SK-N-SH (cell line): ENCODE data around the gene DNMBP. TPM values are rescaled to one million over a fixed set of nuclear protein-coding genes. Genes with fewer than 3 reads are reported as not detected.

ENCODE experiments used
- CTCF ChIA-PET: fragments of 300-600, 350-600 bp; formaldehyde crosslinking; extraction: SDS; loops from one replicate; lab custom pipeline; 2021; lab: Yijun Ruan, JAX
- POLR2A ChIA-PET: fragments of 350-600 bp; sonication (Branson Sonifier 250); formaldehyde crosslinking; extraction: SDS; loops from one replicate; lab custom pipeline; 2020; ENCODE audit warnings: antibody characterized with exemption, inconsistent platforms; lab: Yijun Ruan, JAX
- DNase-seq: peaks from one replicate; pipeline ENCODE4 v3.0.0; 2012
- H2AFZ ChIP-seq: fragments of 200-600 bp; sonication (generic); 2 replicates; pipeline ENCODE4 v1.8.1; 2016; ENCODE audit warnings: antibody characterized with exemption, mild to moderate bottlenecking, low read depth
- H3F3A ChIP-seq: fragments of 200-600 bp; sonication (generic); replicated peaks from 2 replicates; pipeline ENCODE3; 2016; ENCODE audit warnings: antibody characterized with exemption, mild to moderate bottlenecking; ENCODE audit not compliant: insufficient read depth
- H3K27ac ChIP-seq, 2 experiments: fragments of 200-500 bp in 1 of 2; fragments of 200-600 bp in 1 of 2; sonication (Bioruptor generic) in 1 of 2; sonication (generic), shearing (Covaris generic) in 1 of 2; 2 replicates each; pipeline versions ENCODE4 v1.5.1 to v1.6.1; 2014 to 2016; ENCODE audit warnings: low read depth in 2 of 2, inconsistent platforms in 1 of 2, low read length in 1 of 2, mild to moderate bottlenecking in 1 of 2, mixed read lengths in 1 of 2
- H3K27me3 ChIP-seq: fragments of 200-600 bp; sonication (generic), shearing (Covaris generic); 2 replicates; pipeline ENCODE4 v1.6.1; 2016; ENCODE audit warnings: mixed run types; ENCODE audit not compliant: insufficient read depth
- H3K36me3 ChIP-seq, 2 experiments: fragments of 200-500 bp in 1 of 2; fragments of 200-600 bp in 1 of 2; sonication (Bioruptor generic) in 1 of 2; sonication (generic) in 1 of 2; replicated peaks in 1 of 2; 2 replicates each; pipeline versions ENCODE3 to v1.5.1; 2014 to 2016; ENCODE audit warnings: low read length in 1 of 2, mild to moderate bottlenecking in 1 of 2; ENCODE audit not compliant: insufficient read depth in 2 of 2, control insufficient read depth in 1 of 2
- H3K4me1 ChIP-seq, 2 experiments: fragments of 200-500 bp in 1 of 2; fragments of 200-600 bp in 1 of 2; sonication (Bioruptor generic) in 1 of 2; sonication (generic), shearing (Covaris generic) in 1 of 2; 2 replicates each; pipeline versions ENCODE4 v1.5.1 to v1.6.1; 2014 to 2016; ENCODE audit warnings: low read depth in 1 of 2, low read length in 1 of 2, mixed run types in 1 of 2; ENCODE audit not compliant: insufficient read depth in 2 of 2, control insufficient read depth in 1 of 2
- H3K4me2 ChIP-seq: fragments of 200-600 bp; sonication (generic), shearing (Covaris generic); 2 replicates; pipeline ENCODE4 v1.6.1; 2017; ENCODE audit warnings: mixed run types
- H3K4me3 ChIP-seq, 2 experiments: fragments of 200-500 bp in 1 of 2; fragments of 200-600 bp in 1 of 2; sonication (Bioruptor generic) in 1 of 2; sonication (generic), shearing (Covaris generic) in 1 of 2; 2 replicates each; pipeline versions ENCODE4 v1.5.1 to v1.8.1; 2014 to 2016; ENCODE audit warnings: low read depth in 2 of 2, inconsistent platforms in 1 of 2, low read length in 1 of 2, mild to moderate bottlenecking in 1 of 2, mixed read lengths in 1 of 2, moderate library complexity in 1 of 2
- H3K79me2 ChIP-seq: fragments of 200-600 bp; sonication (generic); 2 replicates; pipeline ENCODE4 v1.8.1; 2017; ENCODE audit warnings: mild to moderate bottlenecking; ENCODE audit not compliant: insufficient read depth
- H3K9ac ChIP-seq: fragments of 200-600 bp; sonication (generic); 2 replicates; pipeline ENCODE4 v1.6.1; 2017; ENCODE audit warnings: mixed run types
- H3K9me2 ChIP-seq: fragments of 200-600 bp; sonication (generic); 2 replicates; pipeline ENCODE4 v1.6.1; 2017; ENCODE audit warnings: mixed run types
- H3K9me3 ChIP-seq: fragments of 200-600 bp; sonication (generic); 2 replicates; pipeline ENCODE4 v1.6.1; 2017; ENCODE audit warnings: mixed run types, mild to moderate bottlenecking, moderate library complexity
- H4K20me1 ChIP-seq: fragments of 200-600 bp; sonication (generic); 2 replicates; pipeline ENCODE4 v1.6.1; 2017; ENCODE audit warnings: mild to moderate bottlenecking, mixed run types; ENCODE audit not compliant: insufficient read depth
- CHD2 ChIP-seq: fragments of 150-350 bp; IDR thresholded peaks from 2 replicates; pipeline ENCODE4 v1.6.1; 2018; ENCODE audit warnings: low read length; ENCODE audit not compliant: partially characterized antibody
- ELF1 ChIP-seq: IDR thresholded peaks from 2 replicates; pipeline ENCODE4 v1.4.0; 2012
- EP300 ChIP-seq, 2 experiments: IDR thresholded peaks; 2 replicates each; pipeline versions ENCODE4 v1.4.0 to v1.6.1; 2012; ENCODE audit warnings: borderline replicate concordance in 1 of 2, low read depth in 1 of 2, low read length in 1 of 2
- EZH2phosphoT487 ChIP-seq: fragments of 200-600 bp; sonication (generic); IDR thresholded peaks from 2 replicates; pipeline ENCODE4 v1.6.1; 2017; ENCODE audit warnings: low read depth, mixed run types, mild to moderate bottlenecking, antibody characterized with exemption, moderate library complexity, borderline replicate concordance
- FOSL2 ChIP-seq: IDR thresholded peaks from 2 replicates; pipeline ENCODE4 v1.4.0; 2012; ENCODE audit warnings: low read depth, mild to moderate bottlenecking, moderate library complexity, borderline replicate concordance
- GABPA ChIP-seq: IDR thresholded peaks from 2 replicates; pipeline ENCODE4 v1.4.0; 2012; ENCODE audit warnings: low read depth, mild to moderate bottlenecking
- GATA2 ChIP-seq: sonication (generic); formaldehyde crosslinking; IDR thresholded peaks from 2 replicates; pipeline ENCODE4 v1.5.0; 2020; ENCODE audit warnings: mild to moderate bottlenecking, missing genetic modification reagents
- NFIC ChIP-seq: IDR thresholded peaks from 2 replicates; pipeline ENCODE4 v1.4.0; 2012; ENCODE audit warnings: borderline replicate concordance
- POLR2AphosphoS5 ChIP-seq: IDR thresholded peaks from 2 replicates; pipeline ENCODE4 v1.6.1; 2012; ENCODE audit warnings: low read depth, low read length
- RAD21 ChIP-seq: IDR thresholded peaks from 2 replicates; pipeline ENCODE4 v1.6.1; 2012; ENCODE audit warnings: mild to moderate bottlenecking, low read length
- RXRA ChIP-seq: IDR thresholded peaks from 2 replicates; pipeline ENCODE4 v1.4.0; 2012; ENCODE audit warnings: low read depth, mild to moderate bottlenecking, borderline replicate concordance
- SIN3A ChIP-seq: IDR thresholded peaks from 2 replicates; pipeline ENCODE4 v1.6.1; 2012; ENCODE audit warnings: low read depth, mild to moderate bottlenecking, low read length, moderate library complexity, borderline replicate concordance
- TAF1 ChIP-seq: IDR thresholded peaks from 2 replicates; pipeline ENCODE4 v1.6.1; 2012; ENCODE audit warnings: low read depth, mild to moderate bottlenecking, low read length, moderate library complexity, borderline replicate concordance
- TCF12 ChIP-seq: IDR thresholded peaks from 2 replicates; pipeline ENCODE4 v1.4.0; 2012
- USF2 ChIP-seq: fragments of 150-350 bp; IDR thresholded peaks from 2 replicates; pipeline ENCODE4 v1.6.1; 2017; ENCODE audit warnings: antibody characterized with exemption, low read length, low read depth, borderline replicate concordance
- ZBTB33 ChIP-seq: IDR thresholded peaks from 2 replicates; pipeline ENCODE4 v1.4.0; 2012; ENCODE audit warnings: low read depth, borderline replicate concordance
- WGBS: methylation state at CpG from one replicate; pipeline ENCODE4 v1.1.6; 2017; ENCODE audit warnings: low lambda C conversion rate; 5-methylcytosine and 5-hydroxymethylcytosine counted together
- polyA plus RNA-seq, 3 experiments: library from polyadenylated mRNA; depleted of rRNA; stranded (reverse); fragments of >200 nt; gene quantifications; 2 replicates each; pipeline ENCODE4 v1.2.3, GENCODE V29; 2012

Gene DNMBP
- polyA plus RNA-seq, 1 of the 3 experiments (the other 2 are of a cell fraction): 40.2 TPM

- peaks cover 2 to 37% of the 10 kb centered on the region in 2 experiments; a peak in 3 of 4 replicates for H3K4me1 ChIP-seq
- TF ChIP-seq SIN3A (no peak), FOSL2 (0 out of 2 replicates have a peak, but pooled peaks have one; percentile 34), TAF1 (no peak), POLR2AphosphoS5 (no peak), USF2 (no peak), TCF12 (0 out of 2 replicates have a peak, but pooled peaks have one; percentile 20)
- TF ChIP-seq, all 33 proteins: peak for 2
- Histone ChIP-seq H3F3A (peaks cover 25% of the 10 kb centered on the region), H3K9me3 (no peaks in the 10 kb centered on the region), H3K36me3 (peaks cover 0 to 51% of the 10 kb centered on the region in 2 experiments), H3K4me2 (no peak overlapping the region), H3K27me3 (no peaks in the 10 kb centered on the region), H3K27ac (peak overlapping the region in 1 of 2 experiments; percentile 30; a peak in 2 of 4 replicates), H3K9me2 (no peaks in the 10 kb centered on the region), H2AFZ (no peak overlapping the region), H3K79me2 (peaks cover 100% of the 10 kb centered on the region), H3K9ac (no peak overlapping the region), H3K4me3 (no peak overlapping the region), H4K20me1 (peaks cover 58% of the 10 kb centered on the region)
- 80% methylated on average over 4 of the region's 4 CpGs for WGBS
- POLR2A ChIA-PET: no interaction called here
- CTCF ChIA-PET: interaction anchor here (1.6 to 1.9 kb wide), 2 partner anchors 75 to 88 kb away, joined by 5 to 6 read pairs; partner anchors contain the start of gene DNMBP
- no peak for DNase-seq
Observed at GRCh38 chr10:99920901-99921300, 88.8 kb downstream of the DNMBP start.

GRCh38 chr10:99920486-99920885 is 89.3 kb downstream of the DNMBP start:
- peaks cover 100% of the 10 kb centered on the region for H3K79me2 ChIP-seq
- H2AFZ ChIP-seq: no peak overlapping the region
- H3K4me1 ChIP-seq: peaks cover 2 to 36% of the 10 kb centered on the region in 2 experiments; a peak in 3 of 4 replicates
- H3K4me3 ChIP-seq: no peak overlapping the region
- H3K9ac ChIP-seq: no peak overlapping the region
- whole genome bisulfite sequencing: 96% methylated on average over 5 of the region's 5 CpGs
- ChIA-PET CTCF (interaction anchor here (1.6 to 1.9 kb wide), 2 partner anchors 75 to 89 kb away, joined by 5 to 6 read pairs; partner anchors contain the start of gene DNMBP), POLR2A (no interaction called here)
- H3F3A ChIP-seq: peaks cover 22% of the 10 kb centered on the region
- no peak overlapping the region for H3K4me2 ChIP-seq
- H3K9me3 ChIP-seq: no peaks in the 10 kb centered on the region
- peak overlapping the region in 1 of 2 experiments; percentile 30; a peak in 1 of 4 replicates for H3K27ac ChIP-seq
- H3K27me3 ChIP-seq: no peaks in the 10 kb centered on the region
- DNase-seq: no peak
- peaks cover 0 to 51% of the 10 kb centered on the region in 2 experiments for H3K36me3 ChIP-seq
- H3K9me2 ChIP-seq: no peaks in the 10 kb centered on the region
- peaks cover 58% of the 10 kb centered on the region for H4K20me1 ChIP-seq
- no peak for TF ChIP-seq EP300 (IDR thresholded peaks at IDR 0.05; ENCODE audit: borderline replicate concordance in 1 of 2, low read depth in 1 of 2, low read length in 1 of 2)
- no peak for TF ChIP-seq RAD21
- no peak for TF ChIP-seq CHD2
- TF ChIP-seq NFIC: no peak
- no peak for TF ChIP-seq ZBTB33
- no peak for TF ChIP-seq GATA2 (CRISPR knock-in tag)
- no peak for TF ChIP-seq GABPA
- no peak for TF ChIP-seq EZH2phosphoT487
- no peak for TF ChIP-seq ELF1
- TF ChIP-seq RXRA: no peak
- TF ChIP-seq TAF1: no peak
